H1 (cell line): Measurements from ENCODE around the gene KRT6C. TPM values are rescaled to one million over a fixed set of nuclear protein-coding genes. Genes with fewer than 3 reads are reported as not detected.

Experiments
- CHD7 ChIP-seq: fragments of 300-600 bp; sonication (generic); IDR thresholded peaks from 2 replicates; pipeline ENCODE4 v1.7.1; 2012; ENCODE audit warnings: low read length, moderate library complexity, mild to moderate bottlenecking, inconsistent platforms; ENCODE audit not compliant: insufficient replicate concordance
- CTCF ChIP-seq, 3 experiments: IDR thresholded peaks; 1 replicate in 2 of 3; 2 replicates in 1 of 3; pipeline versions ENCODE4 v1.5.1 to v1.6.1; 2011; ENCODE audit warnings: low read length in 3 of 3, mild to moderate bottlenecking in 3 of 3, inconsistent platforms in 2 of 3, low read depth in 1 of 3, moderate library complexity in 1 of 3; ENCODE audit not compliant: insufficient read depth in 1 of 3; ENCODE audit errors: control extremely low read depth in 1 of 3
- HDAC6 ChIP-seq: IDR thresholded peaks from one replicate; pipeline ENCODE4 v1.7.1; 2012; ENCODE audit warnings: low read depth, mild to moderate bottlenecking, inconsistent platforms, low read length, moderate library complexity
- RBBP5 ChIP-seq: IDR thresholded peaks from 2 replicates; pipeline ENCODE4 v1.7.1; 2012; ENCODE audit warnings: low read depth, mild to moderate bottlenecking, inconsistent platforms, low read length, moderate library complexity, borderline replicate concordance
- RFX5 ChIP-seq: IDR thresholded peaks from 2 replicates; pipeline ENCODE4 v1.6.1; 2011; ENCODE audit warnings: low read depth, low read length, improper control_type of control experiment, borderline replicate concordance
- SAP30 ChIP-seq: fragments of 300-600 bp; sonication (generic); IDR thresholded peaks from 2 replicates; pipeline ENCODE4 v1.7.1; 2012; ENCODE audit warnings: low read length, moderate library complexity, mild to moderate bottlenecking, inconsistent platforms; ENCODE audit not compliant: insufficient read depth, insufficient replicate concordance
- polyA plus RNA-seq, 7 experiments: library from polyadenylated mRNA; depleted of rRNA in 3 of 7; stranded (reverse) in 5 of 7; unstranded in 2 of 7; fragments of >200 nt in 5 of 7; fragments of 200-250 nt in 2 of 7; gene quantifications; 1 replicate in 5 of 7; 2 replicates in 1 of 7; 4 replicates in 1 of 7; pipeline versions ENCODE4 v1.2.1 to v1.2.3, GENCODE V29; 2011 to 2013; ENCODE audit warnings: missing spikeins in 2 of 7, mixed read lengths in 2 of 7
- total RNA-seq: library from RNA; stranded (reverse); fragmentation: NEBNext Ultra II Directional; extraction: Animal tissue kit (Norgen Biotek cat#: 25700); gene quantifications from 2 replicates; pipeline ENCODE4 v1.2.1, GENCODE V29; 2021

The KRT6C gene
- total and polyA plus RNA-seq, 2 of the 8 experiments (the other 6 are each of a cell fraction or from before 2014, with no cell fraction given), result not detected

GRCh38 chr12:52469853-52470252 lies 3.8 kb downstream of the KRT6C start (continued):
- no peak for TF ChIP-seq CHD7
- no peak for TF ChIP-seq CTCF (IDR thresholded peaks at IDR 0.05; ENCODE audit: control extremely low read depth in 1 of 3, insufficient read depth in 1 of 3, low read depth in 1 of 3, low read length in 3 of 3)
- no peak for TF ChIP-seq RFX5
- no peak for TF ChIP-seq HDAC6
- no peak for TF ChIP-seq RBBP5
- no peak for TF ChIP-seq SAP30
- TF ChIP-seq, all 59 proteins: peak for 0
